ENCODE measurements around the gene DAD1.

The DAD1 gene

GRCh38 chr14:22589096-22589839, at the start of gene DAD1:
Gene DAD1, minus strand, starts transcription at chr14:22589224. Its CDS starts 67 bp downstream, at chr14:22589157.
- TF ChIP-seq GATA3 (IDR thresholded peaks at IDR 0.05; ENCODE audit: low read depth, low read length) (no peak), GATA2 (IDR thresholded peaks at IDR 0.05; ENCODE audit: low read depth, low read length) (no peak; the same call in 1 of the 2 replicates)

GRCh38 chr14:22634233-22634900, 45.3 kb upstream of the DAD1 start:
- TF ChIP-seq GATA3 (IDR thresholded peaks at IDR 0.05; ENCODE audit: low read depth, low read length) (no peak), GATA2 (IDR thresholded peaks at IDR 0.05; ENCODE audit: low read depth, low read length) (no peak)

GRCh38 chr14:22630486-22630885, 41.5 kb upstream of the DAD1 start:
- TF ChIP-seq GATA3 (IDR thresholded peaks at IDR 0.05; ENCODE audit: low read depth, low read length) (no peak), GATA2 (IDR thresholded peaks at IDR 0.05; ENCODE audit: low read depth, low read length) (no peak)

- TF ChIP-seq GATA2 (IDR thresholded peaks at IDR 0.05; ENCODE audit: low read depth, low read length) (no peak), GATA3 (IDR thresholded peaks at IDR 0.05; ENCODE audit: low read depth, low read length) (no peak)
These were observed 41.0 kb upstream of the DAD1 start for GRCh38 chr14:22630066-22630465.

- TF ChIP-seq GATA3 (IDR thresholded peaks at IDR 0.05; ENCODE audit: low read depth, low read length) (no peak), GATA2 (IDR thresholded peaks at IDR 0.05; ENCODE audit: low read depth, low read length) (no peak)
These were observed 40.3 kb upstream of the DAD1 start for GRCh38 chr14:22629361-22629760.

- TF ChIP-seq GATA2 (IDR thresholded peaks at IDR 0.05; ENCODE audit: low read depth, low read length): no peak
- TF ChIP-seq GATA3 (IDR thresholded peaks at IDR 0.05; ENCODE audit: low read depth, low read length): no peak
These were observed 38.7 kb upstream of the DAD1 start for GRCh38 chr14:22627506-22628263.

- TF ChIP-seq GATA2 (IDR thresholded peaks at IDR 0.05; ENCODE audit: low read depth, low read length) (no peak), GATA3 (IDR thresholded peaks at IDR 0.05; ENCODE audit: low read depth, low read length) (no peak)
These were observed 37.6 kb upstream of the DAD1 start for GRCh38 chr14:22626590-22626989.

- TF ChIP-seq GATA3 (IDR thresholded peaks at IDR 0.05; ENCODE audit: low read depth, low read length) (no peak), GATA2 (IDR thresholded peaks at IDR 0.05; ENCODE audit: low read depth, low read length) (no peak)
These were observed 34.0 kb upstream of the DAD1 start for GRCh38 chr14:22623047-22623446.

GRCh38 chr14:22622255-22622654, 33.2 kb upstream of the DAD1 start:
- TF ChIP-seq GATA3 (IDR thresholded peaks at IDR 0.05; ENCODE audit: low read depth, low read length) (no peak), GATA2 (IDR thresholded peaks at IDR 0.05; ENCODE audit: low read depth, low read length) (no peak)

GRCh38 chr14:22614240-22614799, 25.3 kb upstream of the DAD1 start:
- TF ChIP-seq GATA3 (IDR thresholded peaks at IDR 0.05; ENCODE audit: low read depth, low read length): no peak
- TF ChIP-seq GATA2 (IDR thresholded peaks at IDR 0.05; ENCODE audit: low read depth, low read length): no peak

GRCh38 chr14:22613736-22614239, 24.8 kb upstream of the DAD1 start:
- TF ChIP-seq GATA3 (IDR thresholded peaks at IDR 0.05; ENCODE audit: low read depth, low read length) (no peak), GATA2 (IDR thresholded peaks at IDR 0.05; ENCODE audit: low read depth, low read length) (no peak)

- no peak for TF ChIP-seq GATA2 (IDR thresholded peaks at IDR 0.05; ENCODE audit: low read depth, low read length)
- TF ChIP-seq GATA3 (IDR thresholded peaks at IDR 0.05; ENCODE audit: low read depth, low read length): no peak
These were observed 24.2 kb upstream of the DAD1 start for GRCh38 chr14:22613106-22613695.

GRCh38 chr14:22610931-22611330, 21.9 kb upstream of the DAD1 start:
- TF ChIP-seq GATA2 (IDR thresholded peaks at IDR 0.05; ENCODE audit: low read depth, low read length) (no peak), GATA3 (IDR thresholded peaks at IDR 0.05; ENCODE audit: low read depth, low read length) (no peak)

Data from SH-SY5Y (cell line).